ENCODE results near the gene FAM131A.

The FAM131A gene

DNA sequence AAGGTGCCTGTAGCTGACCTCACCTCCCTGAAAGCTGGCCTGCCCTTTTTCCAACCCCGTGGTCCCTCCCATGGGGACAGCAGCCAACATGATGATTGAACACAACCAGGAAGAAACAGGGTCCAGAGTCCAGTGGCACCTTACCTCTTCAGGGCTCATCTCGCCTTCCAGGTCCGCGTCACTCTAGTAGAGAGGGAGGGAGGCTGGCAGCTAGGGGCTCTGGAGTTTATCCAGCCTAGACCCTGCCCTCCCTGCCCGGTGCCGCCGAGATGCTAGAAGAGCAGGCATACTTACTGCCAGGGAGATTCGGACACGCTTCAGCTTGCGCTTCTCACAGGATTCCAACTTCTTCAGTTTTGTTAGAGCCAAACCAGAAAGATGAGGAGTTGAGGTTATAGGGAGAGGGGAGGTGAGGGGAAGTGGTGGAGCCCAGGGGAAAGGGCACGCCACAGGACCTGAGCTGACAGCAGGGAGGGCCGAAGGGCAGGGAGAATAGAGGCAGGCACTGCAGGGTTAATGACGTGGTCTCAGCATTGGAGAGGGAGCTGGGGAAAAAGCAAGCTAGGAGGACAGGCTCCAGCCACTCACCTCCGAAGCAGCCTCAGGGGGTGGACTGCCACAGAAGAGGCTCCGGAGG is 14.9 kb downstream of the FAM131A start:
- no peak for DNase-seq (ENCODE audit: low read depth, low spot score)
- H3K4me3 ChIP-seq (ENCODE audit: low read length) = no peak overlapping the region

DNA sequence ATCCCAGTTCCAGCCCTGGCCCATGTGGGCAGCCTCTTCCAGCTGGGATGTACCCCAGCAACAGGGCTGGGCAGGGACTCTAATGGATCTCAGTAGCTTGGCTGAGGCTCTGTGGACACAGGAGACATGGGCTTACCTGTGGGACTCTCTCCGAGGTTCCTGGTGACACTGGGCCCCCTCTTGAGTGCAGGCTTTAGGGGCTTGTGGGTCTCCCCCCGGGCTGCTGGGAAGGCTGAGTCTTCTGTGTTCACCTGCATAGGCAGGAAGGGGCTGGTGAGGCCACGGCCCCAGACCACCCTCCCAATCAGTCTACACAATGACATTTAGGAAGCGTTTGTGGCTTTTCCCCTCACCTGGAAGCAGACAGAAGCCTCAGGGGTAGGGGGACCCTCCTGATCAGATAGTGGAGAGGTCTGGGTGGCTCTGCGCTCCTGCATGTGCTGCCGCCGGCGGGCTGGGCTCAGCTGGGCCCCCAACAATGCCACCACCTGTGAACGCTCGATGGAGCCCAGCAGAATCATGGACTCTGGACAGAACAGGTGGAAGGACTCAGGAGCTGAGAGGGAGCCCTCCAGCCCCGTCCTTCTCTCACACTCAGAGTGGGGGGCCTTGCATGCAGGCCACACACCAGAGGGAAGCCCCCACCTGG is 15.6 kb downstream of the FAM131A start:
- no peak for DNase-seq (ENCODE audit: low read depth, low spot score)
- no peak overlapping the region for H3K4me3 ChIP-seq (ENCODE audit: low read length)

DNA sequence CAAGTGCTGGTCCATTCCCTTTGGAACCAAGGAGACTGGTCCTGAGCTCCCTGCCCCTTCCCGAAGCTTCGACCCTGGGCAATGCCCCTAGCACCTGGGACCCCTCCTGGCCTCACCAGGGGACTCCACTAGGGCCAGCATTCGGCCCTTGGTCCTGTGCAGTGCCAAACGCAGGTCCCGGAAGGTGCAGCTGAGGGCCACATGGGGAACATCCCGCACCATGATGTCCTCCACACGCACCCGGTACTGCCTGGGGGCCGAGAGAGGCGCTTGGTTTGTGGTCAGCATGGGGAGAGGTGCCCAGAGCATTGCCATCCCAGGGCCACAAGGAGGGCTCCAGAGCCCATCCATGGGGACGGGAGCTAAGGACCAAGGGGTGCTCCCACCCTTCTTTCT is 16.1 kb downstream of the FAM131A start:
- no peak for DNase-seq (ENCODE audit: low read depth, low spot score)
- no peak overlapping the region for H3K4me3 ChIP-seq (ENCODE audit: low read length)

DNA sequence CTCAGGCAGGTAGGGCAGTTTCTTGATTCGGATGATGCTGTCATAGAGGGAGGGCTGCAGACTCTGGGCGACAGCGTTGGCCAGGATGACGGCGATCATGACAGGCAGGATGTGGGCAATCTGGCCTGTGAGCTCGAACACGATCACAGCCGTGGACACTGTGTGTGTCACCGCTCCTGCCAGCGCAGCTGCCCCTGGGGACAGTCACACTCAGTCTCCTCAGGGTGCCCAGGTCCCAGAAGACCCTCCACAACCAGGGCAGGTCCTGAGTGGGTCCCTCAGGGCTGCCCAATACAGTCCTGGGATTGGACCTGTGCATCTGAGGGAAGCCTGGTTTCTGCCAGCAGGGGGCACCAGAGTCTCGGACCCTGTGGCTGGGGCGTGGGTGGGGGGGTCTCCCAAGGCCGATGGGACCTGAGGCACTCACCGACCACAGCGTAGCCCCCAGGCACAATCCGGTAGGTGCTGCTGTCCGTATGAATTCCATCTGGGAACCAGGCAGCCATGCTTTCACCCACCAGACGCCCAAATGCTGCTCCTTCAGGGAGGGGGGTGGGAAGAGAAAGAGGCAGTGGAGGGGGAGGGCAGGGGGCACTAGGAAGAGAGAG is 16.8 kb downstream of the FAM131A start:
- no peak for DNase-seq (ENCODE audit: low read depth, low spot score)
- no peak overlapping the region for H3K4me3 ChIP-seq (ENCODE audit: low read length)

DNA sequence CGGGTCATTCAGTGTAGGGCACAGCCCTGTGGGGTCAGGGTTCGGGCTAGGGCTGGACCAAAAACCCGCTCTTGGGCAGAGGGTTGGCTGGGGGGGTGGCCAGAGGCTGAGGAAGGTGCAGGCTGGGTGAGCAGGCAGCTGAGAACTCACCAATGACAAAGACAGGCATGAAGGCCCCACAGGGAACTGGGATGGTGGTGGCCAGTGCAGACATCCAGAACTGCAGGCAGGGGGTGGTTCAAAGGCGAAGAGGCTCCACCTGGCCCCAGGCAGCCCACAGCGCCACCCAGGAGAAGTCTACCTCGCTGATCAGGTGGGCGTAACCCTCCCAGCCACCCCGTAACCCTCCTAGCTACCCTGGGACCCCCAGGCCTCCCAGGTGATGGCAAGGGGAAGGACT is 17.4 kb downstream of the FAM131A start:
- DNase-seq (ENCODE audit: low read depth, low spot score) = no peak
- no peak overlapping the region for H3K4me3 ChIP-seq (ENCODE audit: low read length)

GRCh38 chr3:184355261-184356040 is 18.1 kb downstream of the FAM131A start:
- no peak overlapping the region for H3K4me3 ChIP-seq (ENCODE audit: low read length)
- DNase-seq (ENCODE audit: low read depth, low spot score) = no peak

DNA sequence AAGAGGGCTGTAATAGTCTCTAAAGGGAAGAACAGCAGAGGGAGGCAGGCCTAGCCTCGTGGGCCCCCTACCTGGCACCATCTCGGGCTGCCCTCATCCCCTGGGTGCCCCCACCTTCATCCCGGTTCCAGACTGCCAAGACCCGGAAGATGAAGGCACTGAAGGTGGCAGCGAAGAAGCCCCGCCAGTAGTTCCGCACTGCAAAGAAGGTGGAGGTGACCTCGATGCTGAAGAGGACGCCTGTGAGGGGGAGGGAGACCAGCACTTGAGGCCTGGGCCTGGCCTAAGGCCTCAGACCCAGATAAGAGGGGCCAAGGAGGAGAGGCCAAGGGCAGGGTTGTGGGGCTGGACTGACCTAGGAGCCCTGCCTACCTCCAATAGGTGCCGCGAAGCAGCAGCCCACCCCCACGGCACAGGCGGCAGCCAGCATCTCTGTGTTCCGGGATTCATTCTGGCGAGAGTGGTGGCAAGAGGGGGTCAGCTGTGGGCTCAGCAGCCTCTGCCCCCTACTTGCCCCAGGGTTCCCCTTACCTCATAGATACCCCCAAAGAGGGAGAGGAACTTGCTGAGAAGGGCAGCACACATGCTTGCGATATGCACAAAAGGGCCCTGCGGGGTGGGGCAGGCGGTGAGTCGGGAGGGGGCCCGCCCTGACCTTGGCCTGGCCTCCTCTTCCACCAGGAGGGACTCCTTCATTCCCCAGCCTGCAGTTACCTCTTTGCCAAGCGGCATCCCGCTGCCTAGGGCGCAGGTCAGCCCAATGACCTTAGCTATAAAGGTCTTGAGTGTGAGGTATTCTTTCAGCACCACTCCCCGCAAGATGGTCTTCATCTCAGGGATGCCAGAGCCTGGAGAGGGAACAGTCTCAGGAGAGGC is 20.1 kb downstream of the FAM131A start:
- no peak for DNase-seq (ENCODE audit: low read depth, low spot score)
- H3K4me3 ChIP-seq (ENCODE audit: low read length) = no peak overlapping the region

- H3K4me3 ChIP-seq (ENCODE audit: low read length) = no peak overlapping the region
- no peak for DNase-seq (ENCODE audit: low read depth, low spot score)
Observed at GRCh38 chr3:184358124-184358767, 20.8 kb downstream of the FAM131A start.

- no peak overlapping the region for H3K4me3 ChIP-seq (ENCODE audit: low read length)
Observed at GRCh38 chr3:184358921-184359350, 21.5 kb downstream of the FAM131A start.

GRCh38 chr3:184359610-184360009 is 22.2 kb downstream of the FAM131A start:
- no peak for DNase-seq (ENCODE audit: low read depth, low spot score)
- no peak overlapping the region for H3K4me3 ChIP-seq (ENCODE audit: low read length)

More at GRCh38 chr3:184358921-184359350, 21.5 kb downstream of the FAM131A start:
- DNase-seq (ENCODE audit: low read depth, low spot score) = no peak

DNA sequence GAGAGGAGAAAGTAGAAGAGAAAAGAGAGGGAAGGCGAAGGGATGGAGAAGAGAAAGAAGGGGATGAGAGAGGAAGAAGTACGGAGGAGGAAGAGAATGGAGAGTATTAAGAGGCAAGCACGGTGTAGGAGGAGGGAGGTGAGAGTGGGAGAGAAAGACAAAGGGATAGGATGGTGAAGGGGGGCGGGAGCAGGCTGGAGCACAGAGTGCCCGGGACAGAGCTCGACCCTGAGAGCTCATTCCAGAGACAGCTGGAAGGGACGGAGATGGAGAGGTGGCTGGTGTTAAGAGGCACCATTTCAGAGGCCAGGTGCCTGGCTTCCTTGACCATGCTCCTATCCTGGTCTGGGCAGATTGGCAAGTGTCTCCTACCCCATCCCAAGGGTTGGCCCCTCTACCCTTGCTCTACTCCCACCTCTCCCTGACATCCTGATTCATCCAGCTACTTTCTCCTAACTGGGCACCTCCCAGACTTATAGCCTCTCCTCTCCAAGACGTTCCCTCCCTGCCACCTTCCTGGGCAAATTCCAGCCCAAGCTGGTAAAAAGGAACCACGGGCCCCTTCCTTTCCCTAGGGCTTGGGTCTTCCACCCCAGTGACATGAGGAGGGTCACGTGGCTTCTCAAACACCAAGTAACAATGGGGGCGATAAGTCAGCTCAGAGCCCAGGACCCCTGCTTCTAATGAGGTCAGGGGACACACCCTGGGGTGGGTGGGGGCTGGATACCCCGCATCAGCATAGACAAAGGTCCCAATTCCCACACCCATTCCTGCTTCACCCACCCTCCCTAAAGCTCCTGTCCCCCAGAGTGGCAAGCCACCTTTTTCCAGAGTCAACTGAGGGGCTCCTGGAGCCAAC is 22.9 kb downstream of the FAM131A start:
- no peak overlapping the region for H3K4me3 ChIP-seq (ENCODE audit: low read length)
- DNase-seq (ENCODE audit: low read depth, low spot score) = no peak

GRCh38 chr3:184360929-184361531 is 23.6 kb downstream of the FAM131A start:
- H3K4me3 ChIP-seq (ENCODE audit: low read length) = peak overlapping the region; percentile 55
- no peak for DNase-seq (ENCODE audit: low read depth, low spot score)

DNA sequence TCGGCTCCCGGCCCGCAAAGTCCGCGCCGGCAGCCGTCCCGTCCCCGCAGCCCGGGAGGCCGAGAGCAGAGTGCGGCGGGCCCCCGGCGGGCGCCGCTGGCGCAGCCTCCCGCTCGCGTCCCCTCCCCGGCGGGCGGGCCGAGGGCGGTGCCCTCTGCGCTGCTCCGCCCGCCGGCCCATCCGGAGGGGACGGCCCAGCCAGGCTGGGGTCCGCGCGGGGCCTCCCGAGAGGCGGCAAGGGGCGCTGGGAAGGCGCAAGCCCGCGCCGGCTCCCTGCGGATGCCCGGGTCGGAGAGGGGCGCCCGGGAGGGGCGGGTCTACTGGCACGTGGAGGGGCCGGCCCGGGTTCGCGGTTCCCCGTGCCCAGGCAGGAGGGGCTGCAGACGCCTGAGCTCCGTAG is 24.1 kb downstream of the FAM131A start, which contains the start of the genes CLCN2 and POLR2H:
Gene CLCN2, minus strand, starts transcription at position 74 of the 400 bp plus-strand sequence. CDS start 126 bp downstream, outside the sequence.
Gene POLR2H, plus strand, starts transcription at position 179 of the 400 bp plus-strand sequence. CDS start 1,783 bp downstream, outside the sequence.
- peak within 1 kb of the TSS; percentile 95 for H3K4me3 ChIP-seq (ENCODE audit: low read length)
- DNase-seq (ENCODE audit: low read depth, low spot score) = no peak

- H3K4me3 ChIP-seq (ENCODE audit: low read length) = peak overlapping the region; percentile 95
- DNase-seq (ENCODE audit: low read depth, low spot score) = no peak
Observed at GRCh38 chr3:184361932-184362667, 24.7 kb downstream of the FAM131A start.

DNA sequence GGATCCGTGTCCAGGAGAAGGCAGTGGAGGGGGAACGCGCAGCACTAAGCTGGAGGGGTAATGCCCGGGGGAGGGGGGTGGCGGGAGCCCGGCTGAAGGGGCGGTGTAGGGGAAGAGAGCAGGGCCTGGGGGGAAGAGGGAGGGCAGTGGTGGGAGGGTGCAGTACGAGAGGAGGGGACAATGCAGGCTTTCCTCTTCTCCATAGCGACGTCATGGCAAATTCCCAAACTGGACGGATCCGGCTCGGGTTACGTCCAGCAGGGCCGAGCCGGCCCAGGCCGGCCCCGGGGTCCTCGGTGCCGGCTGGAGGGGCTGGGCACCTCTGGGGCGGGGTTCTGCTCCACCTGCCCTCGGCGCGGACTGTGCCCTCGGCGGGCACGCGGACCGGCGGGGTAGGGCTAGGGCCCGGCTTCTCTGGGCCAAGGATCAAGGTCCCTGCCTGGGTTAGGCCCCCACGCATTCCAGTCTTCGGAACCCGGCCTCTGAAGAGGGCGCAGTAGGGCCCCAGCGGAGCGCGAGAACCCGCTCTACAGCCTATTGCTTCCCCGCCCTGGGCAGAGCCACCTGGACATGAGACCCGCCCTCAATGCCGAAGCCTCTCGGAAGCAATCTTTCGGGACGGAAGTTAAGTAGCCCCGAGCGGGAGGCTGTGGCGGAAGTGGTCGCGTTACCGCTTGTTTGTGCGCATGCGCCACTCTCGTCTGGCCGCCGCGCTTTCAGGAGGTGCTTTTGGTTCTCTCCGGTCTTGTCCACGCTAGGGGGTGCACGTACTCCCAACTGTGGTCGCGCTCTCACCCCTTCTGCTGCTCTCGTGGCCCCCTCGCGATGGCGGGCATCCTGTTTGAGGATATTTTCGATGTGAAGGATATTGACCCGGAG is 25.5 kb downstream of the FAM131A start:
- peak; percentile 97 for DNase-seq (ENCODE audit: low read depth, low spot score)
- peak overlapping the region; percentile 95 for H3K4me3 ChIP-seq (ENCODE audit: low read length)
